ENCODE results near the gene SMYD2.
A peak's percentile ranks its signal among the peaks of the same experiment; 100 is the strongest.

Gene SMYD2

DNA sequence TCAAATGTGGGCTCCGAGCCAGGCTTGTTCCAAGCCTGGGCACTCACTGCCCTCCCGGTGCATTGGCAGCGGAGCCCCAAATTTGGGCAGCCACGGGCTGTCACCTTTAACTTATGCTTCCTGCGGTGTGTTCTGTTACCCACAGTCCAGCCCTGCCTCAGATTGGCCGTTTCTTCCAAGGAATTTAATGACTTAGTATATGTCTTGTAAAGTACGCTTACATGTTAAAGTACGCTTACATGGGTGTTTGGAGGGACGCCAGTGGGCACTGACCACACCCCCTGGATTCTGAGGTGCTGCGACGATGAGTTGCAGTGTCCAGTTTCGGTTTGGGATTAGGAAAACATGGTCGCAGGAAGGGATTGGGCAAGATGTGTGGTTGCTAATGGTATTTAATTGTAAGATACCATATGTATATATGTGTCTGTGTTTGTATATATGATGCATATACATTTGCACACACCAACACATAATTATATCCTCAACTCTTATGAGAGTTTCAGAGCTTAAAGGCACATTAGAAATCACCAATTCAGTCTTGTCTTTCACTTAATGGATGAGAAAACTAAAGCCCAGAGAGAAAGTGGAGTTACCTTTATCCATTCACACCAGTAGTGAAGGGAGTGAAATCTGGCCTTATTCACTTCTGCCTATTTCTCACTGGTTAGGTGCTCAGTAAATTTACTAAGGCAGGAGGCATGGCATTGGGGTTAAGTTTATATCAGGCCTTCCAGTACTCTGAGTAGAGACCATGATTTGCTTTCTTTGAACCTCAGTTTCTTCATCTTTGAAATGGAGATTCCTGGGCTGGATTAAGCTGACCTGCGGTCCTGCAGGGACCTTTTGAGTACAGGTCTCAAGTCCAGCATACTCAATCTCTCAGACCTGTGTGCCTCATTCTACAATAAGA, 1.0 kb downstream of the SMYD2 start:
- Mint-ChIP-seq H3K27ac (peak overlapping the region; percentile 82), H3K4me3 (peak overlapping the region; percentile 90 to 92), H3K36me3 (peaks cover 1 to 4% of the 10 kb centered on the region in 2 donors), H3K9me3 (no peaks in the 10 kb centered on the region), H3K4me1 (peaks cover 17 to 37% of the 10 kb centered on the region in 2 donors), H3K27me3 (no peaks in the 10 kb centered on the region)
- ATAC-seq (replicated peaks) (no peak), DNase-seq (no peak)

DNA sequence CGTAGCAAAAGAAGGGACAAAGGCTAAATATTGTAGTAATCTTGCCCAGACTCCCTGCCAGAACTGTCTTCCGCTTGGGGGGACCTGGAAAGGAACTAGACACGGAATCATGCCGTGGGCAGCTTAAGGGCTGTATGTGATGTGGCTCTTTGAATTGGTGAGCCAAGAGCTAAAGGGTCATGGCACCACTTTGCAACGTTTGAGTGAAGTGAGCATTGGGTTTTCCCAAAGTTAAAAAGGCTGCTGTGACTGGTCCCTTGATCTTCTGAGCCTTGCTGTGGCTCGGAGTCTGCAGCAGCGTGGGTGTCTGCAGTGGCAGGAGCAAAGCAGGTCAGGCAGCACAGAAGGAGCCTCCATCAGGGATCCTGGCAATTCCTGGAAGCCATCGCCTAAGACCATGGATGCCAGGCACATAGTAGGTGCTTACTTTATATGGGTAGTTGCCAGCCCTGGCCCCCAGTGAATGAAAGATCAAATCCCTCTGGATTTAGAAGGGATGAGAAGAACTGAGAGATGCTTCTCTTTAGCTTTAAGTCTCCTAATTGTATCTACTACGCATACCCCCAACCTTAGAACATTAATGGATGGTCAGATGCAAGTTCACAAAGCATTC, 1.8 kb downstream of the SMYD2 start:
- Mint-ChIP-seq H3K9me3 (no peaks in the 10 kb centered on the region), H3K4me1 (peaks cover 17 to 37% of the 10 kb centered on the region in 2 donors), H3K27me3 (no peaks in the 10 kb centered on the region), H3K27ac (peak overlapping the region; percentile 59), H3K36me3 (peaks cover 1 to 4% of the 10 kb centered on the region in 2 donors), H3K4me3 (no peak overlapping the region)
- ATAC-seq (replicated peaks) (no peak), DNase-seq (no peak)

DNA sequence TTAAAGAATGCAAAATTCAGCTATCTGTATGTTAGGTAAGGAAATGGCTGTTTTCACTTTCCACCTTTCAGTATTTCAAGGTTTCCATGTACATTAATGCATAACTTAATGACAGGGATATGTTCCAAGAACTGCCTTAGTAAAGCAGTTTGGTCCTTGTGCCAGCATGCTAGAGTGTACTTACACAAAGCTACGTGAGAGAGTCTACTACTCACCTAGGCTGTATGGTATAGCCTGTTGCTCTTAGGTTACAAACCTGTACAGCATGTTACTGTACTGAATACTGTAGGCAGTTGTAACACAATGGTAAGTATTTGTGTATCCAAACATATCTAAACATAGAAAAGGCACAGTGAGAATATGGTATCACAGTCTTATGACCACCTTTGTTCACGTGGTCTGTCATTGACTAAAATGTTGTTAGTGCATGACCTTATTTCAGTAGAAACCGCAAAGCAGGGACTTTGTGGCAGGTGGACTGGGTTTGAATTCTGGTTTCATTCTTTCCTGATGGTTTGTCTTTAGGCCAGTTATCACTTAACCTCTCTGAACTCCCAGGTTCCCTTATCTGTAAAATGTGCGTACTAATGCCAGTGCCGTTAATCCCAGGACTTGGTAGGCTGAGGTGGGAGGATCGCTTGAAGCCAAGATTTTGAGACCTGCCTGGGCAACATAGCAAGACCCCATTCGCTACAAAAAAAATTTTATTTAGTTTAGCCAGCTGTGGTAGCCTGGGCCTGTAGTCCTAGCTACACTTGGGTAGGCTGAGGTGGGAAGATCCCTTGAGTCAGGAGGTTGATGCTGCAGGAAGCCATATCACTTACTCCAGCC, 4.9 kb downstream of the SMYD2 start:
- peaks cover 17 to 28% of the 10 kb centered on the region in 2 donors for H3K4me1 Mint-ChIP-seq
- H3K27ac Mint-ChIP-seq: no peak overlapping the region
- H3K4me3 Mint-ChIP-seq: no peak overlapping the region
- no peaks in the 10 kb centered on the region for H3K27me3 Mint-ChIP-seq
- ATAC-seq (replicated peaks): no peak
- peaks cover 0 to 1% of the 10 kb centered on the region in 2 donors for H3K36me3 Mint-ChIP-seq
- H3K9me3 Mint-ChIP-seq: no peaks in the 10 kb centered on the region
- no peak for DNase-seq

DNA sequence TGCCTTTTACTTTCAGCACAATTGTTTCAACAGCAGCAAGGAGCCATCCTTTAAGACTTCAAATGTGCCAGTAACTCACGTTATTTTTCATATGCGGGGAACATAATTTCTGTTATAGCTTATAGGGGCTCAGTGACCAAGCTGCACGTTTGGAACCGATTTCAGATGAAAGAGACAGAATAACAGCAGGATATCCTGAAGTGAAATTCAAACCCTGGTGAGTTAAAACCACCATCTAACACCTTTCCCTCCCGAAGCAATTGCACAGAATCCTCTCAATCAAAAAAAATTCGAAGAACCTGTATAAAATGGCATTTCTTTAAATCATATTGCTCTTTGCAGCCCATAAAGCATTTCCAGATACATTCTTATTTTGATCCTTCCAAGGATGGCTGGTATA, 6.9 kb downstream of the SMYD2 start:
- Mint-ChIP-seq H3K27ac (no peak overlapping the region), H3K36me3 (no peaks in the 10 kb centered on the region), H3K27me3 (no peaks in the 10 kb centered on the region), H3K9me3 (no peaks in the 10 kb centered on the region), H3K4me3 (no peak overlapping the region), H3K4me1 (peaks cover 11 to 16% of the 10 kb centered on the region in 2 donors)
- no peak for ATAC-seq (replicated peaks)
- no peak for DNase-seq

DNA sequence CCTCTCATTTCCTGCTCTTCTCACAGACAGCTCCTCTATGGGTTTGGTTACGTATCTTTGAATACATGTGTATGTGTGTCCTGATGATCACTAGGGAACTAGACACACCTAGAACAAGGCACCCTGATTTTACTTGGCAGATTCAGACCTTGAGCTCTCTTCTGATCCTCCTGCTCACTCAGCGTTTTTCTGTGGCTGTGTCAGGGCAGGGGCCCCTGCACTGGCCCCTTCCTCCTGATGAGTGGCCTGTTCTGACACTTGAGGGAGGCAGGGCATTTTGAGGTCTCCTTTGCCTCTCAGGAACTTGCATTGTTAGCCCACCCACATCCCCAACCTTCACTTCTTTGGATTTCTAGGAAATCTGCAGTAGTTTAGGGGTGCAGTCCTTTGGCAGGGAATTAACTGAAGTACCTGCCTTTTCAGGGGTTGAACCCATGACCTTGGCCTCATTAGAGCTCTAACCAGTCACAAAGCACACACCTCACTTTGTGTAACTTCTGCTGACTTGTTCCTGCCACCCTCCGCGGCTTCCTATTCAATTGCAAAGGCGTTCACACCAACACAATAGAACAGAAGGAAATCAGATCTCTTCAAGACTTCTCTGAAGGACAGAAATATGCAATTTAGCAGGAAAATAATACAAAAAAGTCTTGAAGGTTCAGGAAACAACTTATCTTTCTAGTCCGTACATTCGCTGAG, 8.8 kb downstream of the SMYD2 start:
- Mint-ChIP-seq H3K36me3 (no peaks in the 10 kb centered on the region), H3K27ac (no peak overlapping the region), H3K9me3 (no peaks in the 10 kb centered on the region), H3K4me3 (no peak overlapping the region), H3K4me1 (peaks cover 9 to 10% of the 10 kb centered on the region in 2 donors), H3K27me3 (no peaks in the 10 kb centered on the region)
- ATAC-seq (replicated peaks) (no peak), DNase-seq (no peak)

DNA sequence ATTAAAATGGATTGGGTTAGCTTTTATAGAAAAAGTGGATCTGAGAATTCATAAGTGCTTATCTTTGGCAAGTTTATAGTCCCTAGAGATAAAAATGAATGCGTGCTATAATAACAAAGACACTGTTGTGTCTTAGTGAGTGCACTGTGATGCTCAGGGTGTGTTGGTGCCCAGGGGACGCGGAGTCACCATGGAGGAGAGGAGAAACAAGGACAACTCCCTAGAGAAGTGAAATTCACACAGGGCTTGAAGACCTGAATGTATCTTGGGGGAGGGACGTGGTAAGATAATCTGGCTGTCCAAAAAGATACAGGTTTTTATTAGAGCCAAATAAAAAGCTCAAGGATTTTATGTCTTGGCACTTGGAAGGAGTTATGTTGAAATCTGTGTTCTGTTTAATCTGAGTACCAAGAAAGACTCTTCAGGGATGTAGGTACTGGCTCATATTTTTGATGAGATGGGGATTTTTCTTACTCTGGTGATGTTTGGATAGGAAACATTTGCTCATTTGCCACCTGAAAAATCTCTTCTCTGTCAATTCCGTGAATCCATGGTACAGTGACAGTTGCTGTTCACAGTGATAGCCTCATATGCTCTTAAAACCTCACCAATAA, 9.6 kb downstream of the SMYD2 start:
- H3K36me3 Mint-ChIP-seq: no peaks in the 10 kb centered on the region
- H3K27ac Mint-ChIP-seq: no peak overlapping the region
- no peaks in the 10 kb centered on the region for H3K9me3 Mint-ChIP-seq
- ATAC-seq (replicated peaks) (no peak), DNase-seq (no peak)
- no peak overlapping the region for H3K4me3 Mint-ChIP-seq
- peaks cover 6 to 9% of the 10 kb centered on the region in 2 donors for H3K4me1 Mint-ChIP-seq
- H3K27me3 Mint-ChIP-seq: no peaks in the 10 kb centered on the region

DNA sequence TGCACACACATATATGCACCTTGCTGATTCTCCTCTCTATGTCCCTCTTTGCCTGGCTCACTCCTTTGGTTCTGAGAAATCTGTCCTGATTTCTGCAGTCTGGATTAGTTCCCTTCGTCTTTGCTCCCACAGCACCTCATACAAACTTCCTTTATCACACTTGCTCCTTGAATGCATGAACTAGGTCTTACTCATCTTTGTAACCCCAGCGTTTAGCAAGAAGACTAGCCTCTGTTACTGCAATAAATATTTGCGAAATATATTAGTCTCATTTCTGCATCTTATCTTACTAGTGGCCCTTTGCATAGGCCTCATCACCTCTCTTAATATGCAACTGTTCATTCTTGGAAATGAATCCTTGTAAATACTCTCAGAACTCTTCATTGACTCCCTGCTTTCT, 11.4 kb downstream of the SMYD2 start:
- Mint-ChIP-seq H3K36me3 (no peaks in the 10 kb centered on the region), H3K4me1 (peaks cover 11 to 15% of the 10 kb centered on the region in 2 donors), H3K27ac (no peak overlapping the region), H3K4me3 (no peak overlapping the region), H3K9me3 (no peaks in the 10 kb centered on the region), H3K27me3 (no peaks in the 10 kb centered on the region)
- ATAC-seq (replicated peaks) (no peak), DNase-seq (no peak)

DNA sequence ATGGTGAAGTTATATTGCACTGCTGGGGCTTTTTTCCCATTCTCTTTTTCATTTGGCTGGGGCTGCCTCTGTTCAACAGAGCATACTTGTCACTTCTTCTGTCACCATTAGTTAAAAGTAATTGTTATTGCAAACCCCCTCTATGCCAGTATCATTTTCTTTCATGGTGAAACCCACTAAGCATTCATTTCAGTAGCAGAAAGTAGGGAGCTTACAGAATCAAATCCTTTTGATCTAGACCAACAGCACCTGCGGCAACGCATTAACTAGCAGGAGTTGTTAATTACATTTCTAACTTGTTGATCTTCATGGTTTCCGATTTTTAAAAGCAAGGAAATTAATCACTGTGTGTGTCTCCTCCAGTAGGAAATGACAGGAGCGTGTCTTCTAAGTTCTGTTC, 15.0 kb downstream of the SMYD2 start:
- Mint-ChIP-seq H3K27me3 (no peaks in the 10 kb centered on the region), H3K4me1 (peaks cover 4 to 9% of the 10 kb centered on the region in 2 donors), H3K9me3 (no peaks in the 10 kb centered on the region), H3K27ac (no peak overlapping the region), H3K4me3 (no peak overlapping the region), H3K36me3 (peaks cover 0 to 2% of the 10 kb centered on the region in 2 donors)
- ATAC-seq (replicated peaks) (no peak), DNase-seq (no peak)

DNA sequence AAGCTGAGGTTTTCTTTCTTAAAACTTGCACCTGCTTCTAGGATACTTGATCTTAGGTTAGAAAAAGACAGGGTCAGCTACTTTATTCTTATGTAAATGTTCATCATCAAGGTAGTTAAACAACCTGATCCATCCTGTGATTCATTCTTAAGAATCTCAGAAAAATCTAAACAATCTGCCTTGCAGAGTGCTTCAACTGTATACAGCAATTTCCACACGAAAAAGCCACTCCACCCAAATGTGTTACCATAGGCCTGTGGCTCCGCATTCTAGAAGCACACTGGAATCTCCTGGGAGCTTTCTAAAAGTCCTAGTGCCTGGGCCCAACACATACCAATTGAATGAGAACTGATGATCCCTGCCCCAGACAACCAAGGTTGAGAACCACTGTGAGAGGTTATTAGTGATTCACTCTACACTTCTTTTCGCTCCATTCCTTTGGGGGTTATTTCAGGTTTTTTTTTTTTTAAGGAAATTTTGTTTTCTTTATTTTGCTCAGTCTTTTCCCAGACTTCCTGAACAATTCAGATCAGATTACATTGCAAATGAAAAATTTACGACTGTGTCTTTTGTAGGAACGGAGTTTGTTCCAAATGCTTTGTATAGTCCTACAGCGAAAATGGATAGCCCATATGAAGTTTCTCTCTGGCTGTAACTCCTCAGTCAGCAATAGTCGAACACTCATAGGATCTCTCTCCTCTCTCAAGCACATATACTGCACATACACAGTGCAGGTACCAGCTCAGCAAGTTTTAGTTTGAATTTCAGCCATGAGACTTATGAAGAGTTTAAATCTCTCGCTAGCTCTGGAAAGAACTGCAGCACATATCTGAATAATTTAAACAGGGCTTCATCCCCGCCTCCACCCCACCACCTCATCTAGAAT, 16.1 kb downstream of the SMYD2 start:
- H3K36me3 Mint-ChIP-seq: peaks cover 0 to 2% of the 10 kb centered on the region in 2 donors
- peak overlapping the region; percentile 38 for H3K27ac Mint-ChIP-seq
- no peaks in the 10 kb centered on the region for H3K27me3 Mint-ChIP-seq
- no peaks in the 10 kb centered on the region for H3K9me3 Mint-ChIP-seq
- no peak overlapping the region for H3K4me3 Mint-ChIP-seq
- H3K4me1 Mint-ChIP-seq: peaks cover 4 to 9% of the 10 kb centered on the region in 2 donors
- ATAC-seq (replicated peaks) (no peak), DNase-seq (no peak)

DNA sequence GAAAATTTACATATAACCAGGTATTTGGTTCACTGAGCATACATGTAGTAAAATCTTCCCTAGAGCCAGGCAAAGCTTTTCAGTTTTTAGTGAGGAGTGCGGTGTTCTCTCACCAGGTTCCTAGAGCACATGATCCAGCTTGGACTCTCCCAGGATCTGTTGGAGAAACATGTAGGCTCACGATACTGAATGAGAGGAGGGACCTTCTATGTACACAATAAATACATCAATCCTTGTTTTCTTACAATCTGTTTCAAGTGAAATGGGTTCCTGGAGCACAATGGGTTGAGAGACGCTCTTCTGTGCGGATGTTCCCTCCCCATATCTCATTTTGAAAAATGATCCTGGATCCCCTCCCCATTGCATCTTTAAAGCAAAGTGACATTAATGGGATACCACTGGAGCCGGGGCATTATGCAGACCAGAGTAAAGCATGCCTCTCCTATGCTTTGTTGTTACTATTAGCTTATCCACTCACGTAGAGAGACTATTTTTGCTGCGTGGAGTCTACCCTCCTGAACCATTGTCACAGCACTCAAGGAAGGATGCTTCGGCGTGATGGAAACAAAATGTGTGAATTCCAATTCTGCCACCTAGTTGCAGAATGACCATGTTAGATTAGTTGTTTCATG, 19.3 kb downstream of the SMYD2 start:
- no peak for ATAC-seq (replicated peaks)
- Mint-ChIP-seq H3K36me3 (peaks cover 0 to 2% of the 10 kb centered on the region in 2 donors), H3K27me3 (no peaks in the 10 kb centered on the region), H3K4me3 (no peak overlapping the region), H3K4me1 (peaks cover 6 to 23% of the 10 kb centered on the region in 2 donors), H3K27ac (no peak overlapping the region), H3K9me3 (no peaks in the 10 kb centered on the region)
- no peak for DNase-seq

DNA sequence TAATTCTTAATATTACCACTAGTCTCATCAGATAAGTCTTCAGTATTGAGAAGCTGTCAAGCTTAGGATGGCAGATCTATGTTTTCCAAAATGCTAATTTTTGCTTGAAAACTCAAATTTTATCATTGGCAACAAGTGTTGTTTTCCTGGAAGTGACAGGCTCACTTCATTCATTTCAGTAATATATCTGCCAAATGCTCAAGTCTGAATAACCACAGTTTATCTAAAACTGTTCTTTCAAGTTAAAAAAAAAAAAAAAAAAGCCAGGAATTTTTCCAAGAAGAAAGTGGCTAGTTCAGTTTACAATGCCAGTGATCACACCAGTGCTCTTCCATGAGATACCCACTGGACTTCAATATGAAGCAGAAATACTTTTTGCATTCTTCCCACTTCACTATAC, 20.6 kb downstream of the SMYD2 start:
- Mint-ChIP-seq H3K27ac (peak overlapping the region; percentile 38), H3K36me3 (peaks cover 0 to 2% of the 10 kb centered on the region in 2 donors), H3K4me1 (peaks cover 6 to 19% of the 10 kb centered on the region in 2 donors), H3K27me3 (no peaks in the 10 kb centered on the region), H3K4me3 (no peak overlapping the region), H3K9me3 (no peaks in the 10 kb centered on the region)
- DNase-seq (no peak), ATAC-seq (replicated peaks) (no peak)

DNA sequence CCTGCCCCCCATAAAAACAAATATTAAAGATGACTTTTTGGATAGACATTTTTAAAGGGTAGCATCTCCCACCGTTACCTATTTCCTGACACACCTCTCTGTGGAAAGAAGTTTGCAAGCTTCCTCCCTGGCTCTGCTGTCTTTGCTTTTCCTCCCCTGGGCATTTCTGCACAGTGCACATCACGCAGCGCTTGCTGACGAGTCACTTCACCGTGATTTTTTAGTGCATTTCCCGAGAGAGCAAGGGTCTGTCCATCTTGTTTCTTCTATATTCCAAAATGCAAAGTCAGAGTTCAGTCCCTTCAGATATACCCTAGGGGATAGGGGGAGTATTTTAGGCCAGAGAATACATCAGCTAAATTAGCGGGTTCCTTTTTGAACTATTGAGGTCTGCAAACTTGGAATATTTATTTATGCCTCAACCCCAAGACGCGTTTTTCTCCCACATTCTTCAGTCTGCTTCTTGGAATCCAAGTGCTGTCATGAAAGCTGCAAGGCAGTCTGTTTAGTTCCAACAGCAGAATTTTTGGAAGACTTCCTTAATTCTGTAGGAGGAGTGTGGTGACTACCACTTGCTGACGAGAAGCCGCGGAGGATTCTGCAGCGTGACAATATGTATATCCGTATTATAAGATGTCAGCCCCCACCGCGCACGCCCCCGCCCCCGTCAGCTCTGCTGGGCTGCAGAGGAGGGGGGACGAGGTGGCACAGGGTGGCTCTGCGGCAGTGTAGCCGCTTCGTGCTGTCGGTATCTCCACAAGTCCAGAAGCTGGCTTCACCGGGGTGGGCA, 22.4 kb downstream of the SMYD2 start:
- Mint-ChIP-seq H3K27ac (no peak overlapping the region), H3K4me3 (no peak overlapping the region), H3K27me3 (no peaks in the 10 kb centered on the region), H3K36me3 (peaks cover 0 to under 1% of the 10 kb centered on the region in 2 donors), H3K9me3 (no peaks in the 10 kb centered on the region), H3K4me1 (peaks cover 7 to 17% of the 10 kb centered on the region in 2 donors)
- ATAC-seq (replicated peaks): no peak
- DNase-seq: no peak
